ENCODE results near the gene GRIK3. TPM values are rescaled to one million over a fixed set of nuclear protein-coding genes. Genes with fewer than 3 reads are reported as not detected.

Gene GRIK3
- total and polyA plus RNA-seq, 8 donors, result under 0.01 to 4.9 (median 0.46) TPM; not detected in 1

GRCh38 chr1:36843906-36844610 lies 190.3 kb downstream of the GRIK3 start:
- no peak for TF ChIP-seq CTCF (IDR thresholded peaks at IDR 0.05)
- TF ChIP-seq EP300 (IDR thresholded peaks at IDR 0.05), result no peak
- no peak for TF ChIP-seq POLR2A (IDR thresholded peaks at IDR 0.05)
- no peak for TF ChIP-seq POLR2AphosphoS5 (IDR thresholded peaks at IDR 0.05)
- DNase-seq, result no peak
- Histone ChIP-seq H3K27me3 (peaks cover 0 to 89% (median 3%) of the 10 kb centered on the region in 3 donors), H3K36me3 (no peaks in the 10 kb centered on the region), H3K4me3 (no peak overlapping the region), H3K9me3 (no peaks in the 10 kb centered on the region), H3K4me1 (no peaks in the 10 kb centered on the region), H3K27ac (no peak overlapping the region)
- 68 to 81% (median 78%) methylated on average over 11 of the region's 11 CpGs for WGBS, 5 donors
- intact Hi-C loops (cut with DNase I; ENCODE audit: low total_unique reads), result no loop called here

GRCh38 chr1:36843027-36843426 lies 191.3 kb downstream of the GRIK3 start:
- no peaks in the 10 kb centered on the region for H3K4me1 ChIP-seq
- WGBS, 5 donors, result 77 to 88% (median 83%) methylated on average over 11 of the region's 11 CpGs
- H3K4me3 ChIP-seq, result no peak overlapping the region
- TF ChIP-seq POLR2A (IDR thresholded peaks at IDR 0.05), result no peak
- TF ChIP-seq EP300 (IDR thresholded peaks at IDR 0.05), result no peak
- TF ChIP-seq POLR2AphosphoS5 (IDR thresholded peaks at IDR 0.05), result no peak
- TF ChIP-seq CTCF (IDR thresholded peaks at IDR 0.05), result no peak
- no peaks in the 10 kb centered on the region for H3K9me3 ChIP-seq
- no peak overlapping the region for H3K27ac ChIP-seq
- intact Hi-C loops (cut with DNase I; ENCODE audit: low total_unique reads), result no loop called here
- no peaks in the 10 kb centered on the region for H3K36me3 ChIP-seq
- no peak for DNase-seq
- peaks cover 0 to 94% (median 3%) of the 10 kb centered on the region in 3 donors for H3K27me3 ChIP-seq

GRCh38 chr1:36842448-36842847 lies 191.9 kb downstream of the GRIK3 start:
- no peak for DNase-seq
- Histone ChIP-seq H3K4me1 (no peaks in the 10 kb centered on the region), H3K36me3 (no peaks in the 10 kb centered on the region), H3K4me3 (no peak overlapping the region), H3K27ac (no peak overlapping the region), H3K9me3 (no peaks in the 10 kb centered on the region), H3K27me3 (peaks cover 0 to 94% (median 3%) of the 10 kb centered on the region in 3 donors)
- intact Hi-C loops (cut with DNase I; ENCODE audit: low total_unique reads), result no loop called here
- no peak for TF ChIP-seq CTCF (IDR thresholded peaks at IDR 0.05)
- WGBS, 5 donors, result 56 to 61% (median 58%) methylated on average over 7 of the region's 7 CpGs

- TF ChIP-seq CTCF (IDR thresholded peaks at IDR 0.05) (no peak), POLR2A (IDR thresholded peaks at IDR 0.05) (no peak), EP300 (IDR thresholded peaks at IDR 0.05) (no peak), POLR2AphosphoS5 (IDR thresholded peaks at IDR 0.05) (no peak)
- no peak for DNase-seq
- intact Hi-C loops (cut with DNase I; ENCODE audit: low total_unique reads), result no loop called here
- no peak overlapping the region for H3K4me3 ChIP-seq
- H3K36me3 ChIP-seq, result no peaks in the 10 kb centered on the region
- H3K27ac ChIP-seq, result no peak overlapping the region
- H3K27me3 ChIP-seq, result peaks cover 0 to 91% (median 3%) of the 10 kb centered on the region in 3 donors
- 72 to 79% (median 75%) methylated on average over 2 of the region's 2 CpGs for WGBS, 5 donors
- H3K4me1 ChIP-seq, result no peaks in the 10 kb centered on the region
- no peaks in the 10 kb centered on the region for H3K9me3 ChIP-seq
Observed at GRCh38 chr1:36839485-36839884, 194.8 kb downstream of the GRIK3 start.

All from stomach (tissue), 9 donors.